ENCODE data around the gene CFAP45.

Gene CFAP45

DNA sequence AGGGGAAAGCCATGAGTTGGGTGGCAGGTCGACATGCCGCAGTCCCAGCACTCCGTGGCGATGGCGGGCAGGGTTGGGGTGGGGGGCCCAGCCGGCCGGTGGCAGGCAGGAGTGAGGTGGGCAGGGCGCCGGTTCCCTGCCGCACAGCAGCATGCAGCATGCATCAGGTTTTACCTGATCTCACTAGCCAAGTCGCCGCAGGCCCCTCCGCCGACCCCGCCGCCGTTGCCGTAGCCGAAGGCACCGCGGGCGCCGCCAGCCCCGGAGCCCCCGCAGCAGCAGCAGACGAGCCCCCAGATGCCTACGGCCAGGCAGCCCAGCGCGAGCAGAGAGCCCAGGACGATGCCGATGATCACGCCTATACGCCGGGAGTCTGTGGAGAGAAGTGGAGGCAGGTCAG, 44.3 kb downstream of the CFAP45 start:
- peaks cover 12 to 15% of the 10 kb centered on the region in 2 experiments for H3K4me1 ChIP-seq (ENCODE audit: control insufficient read depth in 1 of 2, insufficient read depth in 1 of 2, low read depth in 1 of 2, low read length in 1 of 2)
- H3K27ac ChIP-seq, result no peak overlapping the region
- TF ChIP-seq, protein P1, sequence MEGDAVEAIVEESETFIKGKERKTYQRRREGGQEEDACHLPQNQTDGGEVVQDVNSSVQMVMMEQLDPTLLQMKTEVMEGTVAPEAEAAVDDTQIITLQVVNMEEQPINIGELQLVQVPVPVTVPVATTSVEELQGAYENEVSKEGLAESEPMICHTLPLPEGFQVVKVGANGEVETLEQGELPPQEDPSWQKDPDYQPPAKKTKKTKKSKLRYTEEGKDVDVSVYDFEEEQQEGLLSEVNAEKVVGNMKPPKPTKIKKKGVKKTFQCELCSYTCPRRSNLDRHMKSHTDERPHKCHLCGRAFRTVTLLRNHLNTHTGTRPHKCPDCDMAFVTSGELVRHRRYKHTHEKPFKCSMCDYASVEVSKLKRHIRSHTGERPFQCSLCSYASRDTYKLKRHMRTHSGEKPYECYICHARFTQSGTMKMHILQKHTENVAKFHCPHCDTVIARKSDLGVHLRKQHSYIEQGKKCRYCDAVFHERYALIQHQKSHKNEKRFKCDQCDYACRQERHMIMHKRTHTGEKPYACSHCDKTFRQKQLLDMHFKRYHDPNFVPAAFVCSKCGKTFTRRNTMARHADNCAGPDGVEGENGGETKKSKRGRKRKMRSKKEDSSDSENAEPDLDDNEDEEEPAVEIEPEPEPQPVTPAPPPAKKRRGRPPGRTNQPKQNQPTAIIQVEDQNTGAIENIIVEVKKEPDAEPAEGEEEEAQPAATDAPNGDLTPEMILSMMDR (IDR thresholded peaks at IDR 0.05), result no peak
- no peak overlapping the region for H3K4me3 ChIP-seq (ENCODE audit: low read depth in 1 of 2, low read length in 1 of 2)
- no peaks in the 10 kb centered on the region for H3K36me3 ChIP-seq
- peaks cover 22% of the 10 kb centered on the region for H3K27me3 ChIP-seq
- H3K9me3 ChIP-seq, result no peaks in the 10 kb centered on the region

DNA sequence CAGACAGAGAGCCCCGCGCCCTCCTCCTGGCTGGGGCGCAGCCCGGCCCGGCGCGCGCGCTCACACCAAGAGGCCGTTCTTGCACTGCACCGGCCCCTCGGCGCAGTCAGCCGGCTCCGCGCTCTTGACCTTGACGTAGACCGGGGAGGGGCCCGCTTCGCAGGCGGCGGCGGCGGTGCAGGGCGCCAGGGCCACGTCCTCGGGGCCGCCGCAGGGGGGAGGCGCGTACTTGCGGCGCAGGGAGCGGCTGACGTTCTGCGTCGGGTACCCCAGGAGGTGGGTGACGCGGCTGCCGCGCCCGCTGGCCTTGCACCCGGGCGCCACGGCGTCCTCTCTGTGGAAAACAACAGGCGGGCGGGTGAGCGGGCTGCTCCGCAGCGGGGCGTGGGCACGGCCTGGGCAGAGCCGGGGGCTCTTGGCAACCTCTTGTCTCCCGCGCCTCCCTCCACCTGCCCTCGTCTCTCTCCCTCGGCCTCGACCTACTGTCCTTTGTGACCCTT, 45.2 kb downstream of the CFAP45 start:
- H3K27ac ChIP-seq, result peak overlapping the region; percentile 32

DNA sequence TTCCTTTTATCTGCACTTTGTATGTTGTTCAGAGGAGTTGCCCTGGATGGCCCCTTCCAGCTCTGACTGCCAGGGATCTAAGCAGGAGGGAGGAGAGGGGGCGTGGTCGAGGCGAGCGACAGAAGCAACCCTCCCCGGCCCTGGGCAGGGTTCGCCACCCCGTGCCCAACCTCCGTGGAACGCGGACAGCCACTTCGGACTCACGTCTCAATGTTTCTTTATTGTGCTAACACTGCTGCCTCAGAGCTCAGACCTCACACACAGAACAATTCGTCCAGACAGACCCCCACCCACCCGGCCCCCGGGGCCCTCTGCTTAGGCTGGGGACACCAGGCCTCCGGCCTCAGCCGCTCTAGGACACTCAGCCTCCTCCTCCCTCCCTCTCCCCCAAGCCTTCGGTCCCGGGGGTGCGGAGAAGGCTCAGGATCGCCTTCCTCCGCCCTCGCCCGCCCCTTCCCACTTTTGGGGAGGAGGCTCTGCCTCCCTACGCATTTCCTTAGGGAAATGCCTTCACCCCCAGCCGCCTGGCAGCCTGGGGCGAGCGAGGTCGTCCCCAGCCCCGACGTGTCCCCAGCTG, 45.8 kb downstream of the CFAP45 start:
- Histone ChIP-seq H3K4me3 (ENCODE audit: low read depth in 1 of 2, low read length in 1 of 2) (peak overlapping the region; percentile 57 to 72), H3K27ac (peak overlapping the region; percentile 32)

More for the DNA sequence above, 45.2 kb downstream of the CFAP45 start:
- Histone ChIP-seq H3K4me3 (ENCODE audit: low read depth in 1 of 2, low read length in 1 of 2) (peak overlapping the region; percentile 57 to 72), H3K9me3 (no peaks in the 10 kb centered on the region), H3K27me3 (peaks cover 22% of the 10 kb centered on the region), H3K4me1 (ENCODE audit: control insufficient read depth in 1 of 2, insufficient read depth in 1 of 2, low read depth in 1 of 2, low read length in 1 of 2) (peaks cover 18 to 22% of the 10 kb centered on the region in 2 experiments), H3K36me3 (no peaks in the 10 kb centered on the region)
- TF ChIP-seq, protein P1 (IDR thresholded peaks at IDR 0.05), result peak; percentile 44

DNA sequence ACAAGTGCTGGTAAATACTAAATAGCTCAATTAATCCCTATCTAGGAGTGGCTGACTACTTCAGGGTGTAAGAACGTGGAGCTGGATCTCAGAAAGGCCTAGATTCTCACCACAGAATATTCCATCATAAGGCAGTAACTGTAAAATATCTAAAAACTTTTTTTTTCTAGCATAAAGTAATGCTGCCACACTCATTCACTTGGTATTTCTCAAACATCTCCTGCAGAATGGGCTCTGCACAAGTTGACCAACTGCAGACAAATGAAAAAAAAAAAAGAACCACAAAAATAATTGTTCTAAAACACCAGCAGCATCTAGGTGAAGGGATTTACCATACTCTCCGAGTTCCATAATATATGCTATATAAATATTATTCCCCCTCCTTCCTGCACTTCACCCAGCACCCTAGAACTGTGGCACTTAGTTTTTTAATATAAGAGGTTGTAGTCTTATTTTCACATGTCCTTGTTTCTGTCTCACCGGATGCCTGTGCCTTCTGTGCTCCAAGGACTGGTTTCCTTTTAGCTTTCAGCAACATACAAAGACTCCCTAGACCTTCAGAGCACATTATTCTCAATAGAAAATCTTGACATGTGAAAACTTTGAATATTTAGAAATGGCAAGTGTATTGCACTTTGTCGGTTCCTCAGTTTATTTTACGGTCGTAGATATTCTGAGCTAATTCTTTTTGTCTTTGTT, 46.4 kb downstream of the CFAP45 start:
- Histone ChIP-seq H3K36me3 (no peaks in the 10 kb centered on the region), H3K4me3 (ENCODE audit: low read depth in 1 of 2, low read length in 1 of 2) (peak overlapping the region in 1 of 2 experiments; percentile 57), H3K9me3 (no peaks in the 10 kb centered on the region), H3K27me3 (peaks cover 22% of the 10 kb centered on the region), H3K27ac (no peak overlapping the region), H3K4me1 (ENCODE audit: control insufficient read depth in 1 of 2, insufficient read depth in 1 of 2, low read depth in 1 of 2, low read length in 1 of 2) (peaks cover 23 to 27% of the 10 kb centered on the region in 2 experiments)
- TF ChIP-seq, protein P1 (IDR thresholded peaks at IDR 0.05), result no peak

More for the DNA sequence above, 45.8 kb downstream of the CFAP45 start:
- no peaks in the 10 kb centered on the region for H3K36me3 ChIP-seq
- peaks cover 22% of the 10 kb centered on the region for H3K27me3 ChIP-seq
- H3K4me1 ChIP-seq (ENCODE audit: control insufficient read depth in 1 of 2, insufficient read depth in 1 of 2, low read depth in 1 of 2, low read length in 1 of 2), result peaks cover 23 to 27% of the 10 kb centered on the region in 2 experiments
- TF ChIP-seq, protein P1 (IDR thresholded peaks at IDR 0.05), result no peak
- H3K9me3 ChIP-seq, result no peaks in the 10 kb centered on the region

DNA sequence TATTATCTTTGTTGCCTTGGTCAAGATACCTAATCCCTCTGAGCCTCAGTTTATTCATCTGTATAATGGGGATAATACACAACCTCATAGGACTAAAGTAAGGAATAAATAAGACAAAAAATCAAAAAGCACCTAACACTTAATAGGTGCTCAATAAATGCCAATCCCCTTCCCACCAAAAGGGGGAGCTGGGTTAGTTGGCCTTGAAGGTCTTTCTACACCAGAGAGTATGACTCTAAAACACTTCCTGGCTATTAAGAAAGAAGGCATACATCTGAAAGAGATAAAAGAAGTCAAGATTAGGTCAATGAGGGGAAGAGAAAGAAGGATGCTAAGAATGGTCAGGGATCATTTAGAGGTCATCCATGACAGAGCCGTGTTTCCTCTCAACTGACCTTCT, 48.6 kb downstream of the CFAP45 start:
- no peak overlapping the region for H3K4me3 ChIP-seq (ENCODE audit: low read depth in 1 of 2, low read length in 1 of 2)
- peaks cover 28 to 34% of the 10 kb centered on the region in 2 experiments for H3K4me1 ChIP-seq (ENCODE audit: control insufficient read depth in 1 of 2, insufficient read depth in 1 of 2, low read depth in 1 of 2, low read length in 1 of 2)
- peaks cover 22% of the 10 kb centered on the region for H3K27me3 ChIP-seq
- H3K9me3 ChIP-seq, result no peaks in the 10 kb centered on the region
- TF ChIP-seq, protein P1 (IDR thresholded peaks at IDR 0.05), result no peak
- H3K27ac ChIP-seq, result no peak overlapping the region
- no peaks in the 10 kb centered on the region for H3K36me3 ChIP-seq
